Transverse colon (tissue), 3 donors: ENCODE data around the gene CAD.

Experiments
- CTCF ChIP-seq, 5 experiments: fragments of 200-600 bp in 3 of 5; fragments of 450-650 bp in 2 of 5; sonication (generic) in 3 of 5; IDR thresholded peaks; 1 replicate in 2 of 5; 2 replicates in 3 of 5; pipeline ENCODE4 v1.5.1; 2016 to 2017; ENCODE audit warnings: antibody characterized with exemption in 5 of 5, inconsistent platforms in 3 of 5, mild to moderate bottlenecking in 2 of 5, moderate library complexity in 1 of 5
- POLR2A ChIP-seq: fragments of 450-650 bp; IDR thresholded peaks from one replicate; pipeline ENCODE4 v1.6.1; 2016; ENCODE audit warnings: antibody characterized with exemption, mild to moderate bottlenecking, moderate library complexity

GRCh38 chr2:27250652-27251379, 33.6 kb downstream of the CAD start:
- TF ChIP-seq CTCF (IDR thresholded peaks at IDR 0.05) (no peak), POLR2A (no peak)
